ENCODE data around the gene IL25.
"Not testable (repeated sequence)": the region's sequence is repeated elsewhere in the genome, so short reads cannot be mapped to it uniquely, and the experiment has no call there.

The IL25 gene

DNA sequence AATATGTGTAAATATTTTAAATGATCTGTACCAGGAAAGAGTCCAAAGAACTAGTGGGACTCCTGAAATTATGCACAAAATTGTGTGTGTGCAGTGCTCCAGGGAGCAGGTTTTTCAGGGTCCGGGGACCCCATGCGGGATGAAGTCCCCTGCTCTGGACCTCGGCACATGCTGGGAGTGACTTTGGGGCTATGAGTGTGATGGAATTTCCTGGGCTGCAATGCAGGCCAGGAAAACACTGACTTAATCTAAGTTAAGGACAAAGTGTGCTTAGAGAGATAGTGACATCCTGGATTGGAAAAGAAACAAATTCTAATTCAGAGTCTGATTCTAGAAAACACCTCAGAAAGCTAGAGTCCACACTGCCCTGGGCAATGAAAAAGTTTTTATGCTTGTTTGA lies 41.6 kb downstream of the IL25 start:
- no peak for DNase-seq (ENCODE audit: extremely low read depth, low read depth)
- TF ChIP-seq, protein P1, sequence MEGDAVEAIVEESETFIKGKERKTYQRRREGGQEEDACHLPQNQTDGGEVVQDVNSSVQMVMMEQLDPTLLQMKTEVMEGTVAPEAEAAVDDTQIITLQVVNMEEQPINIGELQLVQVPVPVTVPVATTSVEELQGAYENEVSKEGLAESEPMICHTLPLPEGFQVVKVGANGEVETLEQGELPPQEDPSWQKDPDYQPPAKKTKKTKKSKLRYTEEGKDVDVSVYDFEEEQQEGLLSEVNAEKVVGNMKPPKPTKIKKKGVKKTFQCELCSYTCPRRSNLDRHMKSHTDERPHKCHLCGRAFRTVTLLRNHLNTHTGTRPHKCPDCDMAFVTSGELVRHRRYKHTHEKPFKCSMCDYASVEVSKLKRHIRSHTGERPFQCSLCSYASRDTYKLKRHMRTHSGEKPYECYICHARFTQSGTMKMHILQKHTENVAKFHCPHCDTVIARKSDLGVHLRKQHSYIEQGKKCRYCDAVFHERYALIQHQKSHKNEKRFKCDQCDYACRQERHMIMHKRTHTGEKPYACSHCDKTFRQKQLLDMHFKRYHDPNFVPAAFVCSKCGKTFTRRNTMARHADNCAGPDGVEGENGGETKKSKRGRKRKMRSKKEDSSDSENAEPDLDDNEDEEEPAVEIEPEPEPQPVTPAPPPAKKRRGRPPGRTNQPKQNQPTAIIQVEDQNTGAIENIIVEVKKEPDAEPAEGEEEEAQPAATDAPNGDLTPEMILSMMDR (IDR thresholded peaks at IDR 0.05; ENCODE audit: low read depth, low read length) = no peak

DNA sequence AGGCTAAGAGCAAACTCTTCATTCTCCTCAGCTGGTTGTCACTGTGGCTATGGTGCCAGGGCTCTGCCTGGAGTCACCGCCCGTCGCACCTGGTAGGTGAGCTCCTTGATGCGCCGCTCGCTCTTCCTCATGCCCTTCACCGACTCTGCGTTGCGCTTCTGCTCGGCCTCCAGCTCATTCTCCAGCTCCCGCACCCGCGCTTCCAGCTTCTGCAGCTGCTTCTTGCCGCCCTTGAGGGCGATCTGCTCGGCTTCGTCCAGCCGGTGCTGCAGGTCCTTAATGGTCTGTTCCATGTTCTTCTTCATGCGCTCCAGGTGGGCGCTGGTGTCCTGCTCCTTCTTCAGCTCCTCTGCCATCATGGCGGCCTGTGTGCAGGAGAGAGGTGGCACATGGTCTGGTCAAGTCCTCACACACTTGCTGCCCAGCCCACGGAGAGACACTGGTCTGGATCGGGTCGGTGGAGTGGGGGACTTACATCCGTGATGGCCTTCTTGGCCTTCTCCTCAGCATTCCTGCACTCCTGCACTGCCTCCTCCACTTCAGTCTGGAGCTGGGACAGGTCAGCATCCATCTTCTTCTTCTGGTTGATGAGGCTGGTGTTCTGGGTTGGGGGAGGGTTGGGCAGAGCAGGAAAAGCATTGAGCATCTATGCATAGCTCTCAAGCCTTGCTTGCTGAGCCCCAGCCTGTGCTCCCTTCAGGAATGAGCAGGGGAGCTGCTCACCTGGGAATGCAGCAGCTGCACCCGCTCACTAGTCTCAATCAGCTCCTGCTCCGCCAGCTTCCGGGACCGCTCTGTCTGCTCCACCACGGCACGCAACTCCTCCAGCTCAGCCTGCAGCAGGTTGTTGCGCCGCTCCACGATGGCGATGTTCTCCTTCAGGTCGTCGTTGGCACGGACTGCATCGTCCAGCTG lies 42.6 kb downstream of the IL25 start:
- TF ChIP-seq, protein P1 (IDR thresholded peaks at IDR 0.05; ENCODE audit: low read depth, low read length) = no peak
- no peak for DNase-seq (ENCODE audit: extremely low read depth, low read depth)

DNA sequence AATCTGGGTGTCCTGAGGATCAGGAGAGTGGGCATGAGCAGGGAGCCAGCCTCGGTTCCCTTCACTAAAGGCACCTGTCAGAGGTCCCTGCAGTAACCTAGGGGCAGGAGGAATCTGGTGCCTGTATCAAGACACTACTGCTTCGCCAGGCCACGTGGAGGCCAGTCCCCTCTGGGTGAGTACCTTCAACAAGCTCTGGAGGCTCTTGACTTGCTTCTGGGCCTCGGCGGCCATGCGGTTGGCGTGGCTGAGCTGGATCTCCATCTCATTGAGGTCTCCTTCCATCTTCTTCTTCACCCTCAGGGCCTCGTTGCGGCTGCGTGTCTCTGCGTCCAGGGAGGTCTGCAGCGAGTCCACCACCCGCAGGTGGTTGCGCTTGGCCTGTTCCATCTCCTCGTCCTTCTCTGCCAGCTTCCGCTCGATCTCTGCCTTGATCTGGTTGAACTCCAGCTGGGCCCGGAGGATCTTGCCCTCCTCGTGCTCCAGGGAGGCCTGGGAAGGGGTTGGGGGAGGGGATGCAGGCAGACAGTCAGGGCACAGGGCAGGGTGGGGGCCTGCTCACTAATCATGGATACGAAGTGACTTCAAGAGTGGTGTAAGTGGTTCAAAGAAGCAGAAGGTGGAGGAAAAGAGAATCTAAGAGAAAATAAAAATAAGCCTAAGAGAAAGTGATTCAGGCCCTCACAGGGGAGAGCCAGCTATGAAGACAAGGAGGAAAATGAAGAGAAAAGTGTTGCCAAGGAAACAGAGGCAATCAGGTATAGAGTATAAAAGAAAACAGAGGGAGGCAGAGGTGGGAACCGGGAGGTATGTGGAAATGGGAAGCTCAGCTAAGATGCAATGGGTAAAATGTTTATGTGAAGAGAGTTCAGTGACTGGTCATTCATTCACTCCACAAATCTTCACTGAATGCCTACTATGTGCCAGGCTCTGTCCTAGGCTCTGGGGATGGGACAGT lies 43.5 kb downstream of the IL25 start:
- TF ChIP-seq, protein P1 (IDR thresholded peaks at IDR 0.05; ENCODE audit: low read depth, low read length) = no peak
- no peak for DNase-seq (ENCODE audit: extremely low read depth, low read depth)

DNA sequence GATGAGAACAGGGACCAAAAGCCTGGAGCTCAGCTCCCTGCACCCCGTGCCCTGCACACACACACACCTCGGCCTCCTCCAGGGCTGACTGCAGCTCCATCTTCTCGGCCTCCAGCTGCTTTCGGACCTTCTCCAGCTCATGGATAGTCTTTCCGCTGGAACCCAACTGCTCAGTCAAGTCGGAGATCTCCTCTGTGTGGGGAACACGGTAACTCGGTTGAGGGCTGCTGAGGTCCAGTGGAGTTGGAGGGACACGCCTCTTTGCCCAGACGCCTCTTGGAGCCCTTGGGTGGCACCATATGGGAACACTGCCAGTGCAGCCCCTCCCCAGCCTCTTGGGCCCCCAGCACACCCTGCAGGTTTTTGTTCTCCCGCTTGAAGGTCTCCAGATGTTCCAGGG lies 44.2 kb downstream of the IL25 start:
- DNase-seq (ENCODE audit: extremely low read depth, low read depth) = no peak
- TF ChIP-seq, protein P1 (IDR thresholded peaks at IDR 0.05; ENCODE audit: low read depth, low read length) = no peak

DNA sequence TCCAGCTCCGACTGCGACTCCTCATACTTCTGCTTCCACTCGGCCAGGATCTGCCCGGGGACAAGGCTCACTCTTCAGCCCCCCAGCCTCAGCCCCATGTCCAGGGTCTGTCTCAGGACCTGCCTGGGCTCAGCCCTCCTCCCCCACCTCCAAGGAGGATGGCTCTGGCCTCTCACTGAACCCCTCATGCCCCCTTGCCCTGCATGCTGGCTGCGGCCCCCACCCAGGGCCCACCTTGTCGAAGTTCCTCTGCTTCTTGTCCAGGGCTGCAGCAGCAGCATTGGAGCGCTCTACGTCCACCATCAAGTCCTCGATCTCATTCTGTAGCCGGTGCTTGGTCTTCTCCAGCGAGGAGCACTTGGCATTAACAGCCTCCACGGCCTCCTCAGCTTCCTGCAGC lies 44.7 kb downstream of the IL25 start:
- not testable (repeated sequence) for DNase-seq (ENCODE audit: extremely low read depth, low read depth)

DNA sequence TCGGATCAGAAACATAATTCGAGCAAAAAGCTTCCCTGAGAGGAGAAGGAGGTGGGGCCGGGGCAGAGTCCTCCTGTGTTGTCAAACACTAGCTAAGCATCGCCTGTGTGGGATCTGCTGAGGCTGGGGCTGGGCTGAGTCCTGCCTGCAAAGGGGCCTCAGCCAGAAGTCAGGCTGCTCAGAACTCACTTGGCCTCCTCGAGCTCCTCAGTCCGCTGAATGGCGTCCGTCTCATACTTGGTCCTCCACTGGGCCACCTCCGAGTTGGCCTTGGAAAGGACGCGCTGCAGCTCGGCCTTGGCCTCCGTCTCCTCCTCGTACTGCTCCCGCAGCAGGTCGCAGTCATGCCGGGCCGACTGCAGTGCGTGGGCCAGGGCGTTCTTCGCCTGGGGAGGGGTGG lies 45.4 kb downstream of the IL25 start:
- TF ChIP-seq, protein P1 (IDR thresholded peaks at IDR 0.05; ENCODE audit: low read depth, low read length) = no peak
- DNase-seq (ENCODE audit: extremely low read depth, low read depth) = no peak

DNA sequence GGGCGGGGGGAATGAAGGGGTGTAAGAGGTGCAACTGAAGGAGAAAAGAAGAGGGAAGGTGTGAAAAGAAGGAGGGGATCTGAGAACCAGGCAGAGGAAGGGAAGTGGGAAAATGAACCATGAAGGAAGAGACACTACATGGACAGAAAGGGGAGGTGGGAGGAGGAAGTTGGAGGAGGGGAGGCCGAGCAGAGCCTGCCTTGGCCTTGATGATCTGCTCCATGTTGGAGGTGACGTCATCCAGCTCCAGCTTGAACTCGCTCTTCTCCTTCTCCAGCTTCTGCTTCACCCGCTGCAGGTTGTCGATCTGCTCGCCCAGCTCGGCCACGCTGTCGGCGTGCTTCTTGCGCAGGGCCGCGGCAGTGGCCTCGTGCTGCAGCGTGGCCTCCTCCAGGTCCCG lies 47.0 kb downstream of the IL25 start:
- not testable (repeated sequence) for DNase-seq (ENCODE audit: extremely low read depth, low read depth)

DNA sequence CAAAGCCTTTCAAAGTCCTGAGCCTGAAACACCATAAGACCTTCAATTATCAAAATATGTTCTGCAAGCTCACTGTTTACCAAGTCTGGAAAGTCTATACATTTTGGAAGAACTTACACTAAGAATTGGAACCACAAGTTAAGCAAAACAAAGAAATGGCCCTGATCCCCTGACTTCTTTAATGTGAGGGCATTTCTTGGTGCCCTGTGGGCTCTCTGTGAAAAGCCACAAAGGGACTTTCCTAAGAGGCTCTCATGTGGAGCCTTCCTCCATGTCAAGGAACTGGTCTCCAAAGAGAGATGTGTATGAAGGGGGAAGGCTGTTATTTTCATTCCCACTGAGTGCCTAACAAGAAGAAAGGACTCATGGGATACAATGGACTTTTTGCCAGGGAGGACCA lies 49.0 kb downstream of the IL25 start:
- TF ChIP-seq, protein P1 (IDR thresholded peaks at IDR 0.05; ENCODE audit: low read depth, low read length) = no peak
- DNase-seq (ENCODE audit: extremely low read depth, low read depth) = no peak

Measured in AG09319 (cell line).